ENCODE measurements around the gene MBD5.
A peak's percentile ranks its signal among the peaks of the same experiment; 100 is the strongest.

The MBD5 gene

DNA sequence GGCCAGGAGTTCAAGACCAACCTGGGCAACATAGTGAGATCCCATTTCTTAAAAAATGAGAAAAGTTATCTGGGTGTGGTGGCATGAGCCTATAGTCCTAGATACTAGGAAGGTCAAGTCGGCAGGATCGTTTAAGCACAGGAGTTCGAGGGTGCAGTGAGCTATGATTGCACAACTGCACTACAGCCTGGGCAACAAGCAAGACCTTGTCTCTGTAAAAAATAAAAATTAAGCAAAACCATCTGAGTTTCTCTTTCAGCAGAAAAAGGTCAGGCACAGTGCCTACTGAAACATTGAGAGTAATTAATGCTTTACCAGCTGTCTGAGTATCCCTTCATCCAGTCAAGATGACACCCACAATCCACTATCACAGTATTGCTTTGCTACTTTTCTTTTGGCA lies 258.3 kb downstream of the MBD5 start:
- Histone ChIP-seq H3K4me3 (ENCODE audit: insufficient read depth in 1 of 2, low read depth in 1 of 2, low read length in 2 of 2) (no peak overlapping the region), H3K23ac (ENCODE audit: low read length in 2 of 2) (no peak overlapping the region), H3K4me2 (ENCODE audit: low read length, poor library complexity, severe bottlenecking) (no peak overlapping the region), H3K4me1 (ENCODE audit: control insufficient read depth, insufficient read depth, low read depth, low read length) (peaks cover 4% of the 10 kb centered on the region), H3K27ac (ENCODE audit: low read length, poor library complexity, severe bottlenecking) (no peak overlapping the region), H3K14ac (ENCODE audit: low read length in 2 of 2) (no peak overlapping the region), H3K79me1 (replicated peaks; ENCODE audit: low read length, poor library complexity, severe bottlenecking) (peaks cover 15% of the 10 kb centered on the region), H4K91ac (ENCODE audit: low read length) (no peak overlapping the region), H2BK12ac (ENCODE audit: low read length in 2 of 2) (no peak overlapping the region), H2AFZ (ENCODE audit: low read depth, low read length) (no peak overlapping the region), H2BK120ac (ENCODE audit: low read depth, low read length) (no peak overlapping the region), H3K27me3 (ENCODE audit: control insufficient read depth in 1 of 2, insufficient read depth in 1 of 2, low read length in 2 of 2) (no peaks in the 10 kb centered on the region), H2BK5ac (ENCODE audit: low read depth, low read length, poor library complexity, severe bottlenecking) (no peak overlapping the region), H3K18ac (ENCODE audit: low read depth in 1 of 2, low read length in 2 of 2) (no peak overlapping the region), H3K9me3 (ENCODE audit: control insufficient read depth, low read length) (no peaks in the 10 kb centered on the region), H3K36me3 (ENCODE audit: control insufficient read depth in 1 of 2, insufficient read depth in 2 of 2, low read depth in 1 of 2, low read length in 2 of 2) (no peaks in the 10 kb centered on the region), H4K8ac (ENCODE audit: low read length) (no peak overlapping the region), H3K9ac (ENCODE audit: low read length) (no peak overlapping the region), H2BK15ac (ENCODE audit: low read depth, poor library complexity, severe bottlenecking) (no peak overlapping the region), H2AK5ac (ENCODE audit: low read length, severe bottlenecking) (no peak overlapping the region), H3K4ac (ENCODE audit: low read depth in 1 of 2, low read length in 2 of 2) (no peak overlapping the region)
- no peak for DNase-seq
- 96% methylated on average over 3 of the region's 3 CpGs for WGBS

DNA sequence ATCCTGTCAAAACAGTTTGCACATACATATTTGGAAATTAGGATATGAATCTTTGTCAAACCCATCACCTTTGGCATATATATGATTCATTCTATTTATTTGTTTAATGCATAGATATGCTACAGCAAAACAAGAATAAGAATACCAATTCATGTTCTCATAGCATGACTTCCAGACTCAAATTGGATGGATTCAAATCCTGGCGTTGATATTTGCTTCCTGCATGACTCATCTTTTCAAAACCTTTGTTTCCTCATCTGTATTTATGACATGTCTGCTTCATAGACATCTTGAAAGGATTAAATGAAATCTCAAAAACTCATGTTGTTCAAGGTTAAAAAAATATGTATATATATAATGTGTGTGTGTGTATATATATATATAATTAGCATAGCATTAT lies 261.3 kb downstream of the MBD5 start:
- H3K4me1 ChIP-seq (ENCODE audit: control insufficient read depth, insufficient read depth, low read depth, low read length): peaks cover 4% of the 10 kb centered on the region
- no peak overlapping the region for H3K4me3 ChIP-seq (ENCODE audit: insufficient read depth in 1 of 2, low read depth in 1 of 2, low read length in 2 of 2)
- H2AK5ac ChIP-seq (ENCODE audit: low read length, severe bottlenecking): no peak overlapping the region
- DNase-seq: peak; percentile 9
- no peak overlapping the region for H4K8ac ChIP-seq (ENCODE audit: low read length)
- no peak overlapping the region for H2AFZ ChIP-seq (ENCODE audit: low read depth, low read length)
- no peak overlapping the region for H3K9ac ChIP-seq (ENCODE audit: low read length)
- H4K91ac ChIP-seq (ENCODE audit: low read length): no peak overlapping the region
- H3K9me3 ChIP-seq (ENCODE audit: control insufficient read depth, low read length): no peaks in the 10 kb centered on the region
- no peaks in the 10 kb centered on the region for H3K27me3 ChIP-seq (ENCODE audit: control insufficient read depth in 1 of 2, insufficient read depth in 1 of 2, low read length in 2 of 2)
- no peak overlapping the region for H3K18ac ChIP-seq (ENCODE audit: low read depth in 1 of 2, low read length in 2 of 2)
- no peak overlapping the region for H2BK15ac ChIP-seq (ENCODE audit: low read depth, poor library complexity, severe bottlenecking)
- no peak overlapping the region for H2BK12ac ChIP-seq (ENCODE audit: low read length in 2 of 2)
- H3K4me2 ChIP-seq (ENCODE audit: low read length, poor library complexity, severe bottlenecking): no peak overlapping the region
- no peak overlapping the region for H3K27ac ChIP-seq (ENCODE audit: low read length, poor library complexity, severe bottlenecking)
- H3K36me3 ChIP-seq (ENCODE audit: control insufficient read depth in 1 of 2, insufficient read depth in 2 of 2, low read depth in 1 of 2, low read length in 2 of 2): no peaks in the 10 kb centered on the region
- H3K4ac ChIP-seq (ENCODE audit: low read depth in 1 of 2, low read length in 2 of 2): no peak overlapping the region
- H2BK5ac ChIP-seq (ENCODE audit: low read depth, low read length, poor library complexity, severe bottlenecking): no peak overlapping the region
- H2BK120ac ChIP-seq (ENCODE audit: low read depth, low read length): no peak overlapping the region
- no peak overlapping the region for H3K14ac ChIP-seq (ENCODE audit: low read length in 2 of 2)
- WGBS: 80% methylated on average over 1 of the region's 1 CpG
- peaks cover 12% of the 10 kb centered on the region for H3K79me1 ChIP-seq (replicated peaks; ENCODE audit: low read length, poor library complexity, severe bottlenecking)
- H3K23ac ChIP-seq (ENCODE audit: low read length in 2 of 2): no peak overlapping the region

DNA sequence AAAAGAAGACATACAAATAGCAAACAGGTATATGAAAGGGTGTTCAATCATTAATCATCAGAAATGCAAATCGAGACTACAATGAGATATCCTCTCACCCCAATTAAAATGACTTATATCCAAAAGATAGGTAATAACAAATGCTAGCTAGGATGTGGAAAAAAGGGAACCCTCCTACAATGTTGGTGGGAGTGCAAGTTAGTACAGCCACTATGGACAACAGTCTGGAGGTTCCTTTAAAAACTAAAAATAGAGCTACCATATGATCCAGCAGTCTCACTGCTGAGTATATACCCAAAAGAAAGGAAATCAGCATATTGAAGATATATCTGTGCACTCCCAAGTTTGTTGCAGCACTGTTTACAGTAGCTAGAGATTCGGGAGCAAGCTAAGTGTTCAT lies 271.5 kb downstream of the MBD5 start:
- H3K4me3 ChIP-seq (ENCODE audit: insufficient read depth in 1 of 2, low read depth in 1 of 2, low read length in 2 of 2): no peak overlapping the region
- H2BK5ac ChIP-seq (ENCODE audit: low read depth, low read length, poor library complexity, severe bottlenecking): no peak overlapping the region
- H3K27me3 ChIP-seq (ENCODE audit: control insufficient read depth in 1 of 2, insufficient read depth in 1 of 2, low read length in 2 of 2): no peaks in the 10 kb centered on the region
- DNase-seq: no peak
- H3K9me3 ChIP-seq (ENCODE audit: control insufficient read depth, low read length): peaks cover 3% of the 10 kb centered on the region
- no peak overlapping the region for H3K27ac ChIP-seq (ENCODE audit: low read length, poor library complexity, severe bottlenecking)
- no peak overlapping the region for H2AFZ ChIP-seq (ENCODE audit: low read depth, low read length)
- H2BK15ac ChIP-seq (ENCODE audit: low read depth, poor library complexity, severe bottlenecking): no peak overlapping the region
- no peak overlapping the region for H2BK120ac ChIP-seq (ENCODE audit: low read depth, low read length)
- no peak overlapping the region for H2AK5ac ChIP-seq (ENCODE audit: low read length, severe bottlenecking)
- peaks cover 0 to 4% of the 10 kb centered on the region in 2 experiments for H3K36me3 ChIP-seq (ENCODE audit: control insufficient read depth in 1 of 2, insufficient read depth in 2 of 2, low read depth in 1 of 2, low read length in 2 of 2)
- H3K79me1 ChIP-seq (replicated peaks; ENCODE audit: low read length, poor library complexity, severe bottlenecking): peaks cover 3% of the 10 kb centered on the region
- H3K9ac ChIP-seq (ENCODE audit: low read length): no peak overlapping the region
- no peak overlapping the region for H3K4me2 ChIP-seq (ENCODE audit: low read length, poor library complexity, severe bottlenecking)
- H3K23ac ChIP-seq (ENCODE audit: low read length in 2 of 2): no peak overlapping the region
- H2BK12ac ChIP-seq (ENCODE audit: low read length in 2 of 2): no peak overlapping the region
- no peak overlapping the region for H4K8ac ChIP-seq (ENCODE audit: low read length)
- no peak overlapping the region for H3K4ac ChIP-seq (ENCODE audit: low read depth in 1 of 2, low read length in 2 of 2)
- H4K91ac ChIP-seq (ENCODE audit: low read length): no peak overlapping the region
- no peak overlapping the region for H3K18ac ChIP-seq (ENCODE audit: low read depth in 1 of 2, low read length in 2 of 2)
- WGBS: no CpG with 5 or more reads among the region's 2 CpGs
- no peaks in the 10 kb centered on the region for H3K4me1 ChIP-seq (ENCODE audit: control insufficient read depth, insufficient read depth, low read depth, low read length)
- no peak overlapping the region for H3K14ac ChIP-seq (ENCODE audit: low read length in 2 of 2)

DNA sequence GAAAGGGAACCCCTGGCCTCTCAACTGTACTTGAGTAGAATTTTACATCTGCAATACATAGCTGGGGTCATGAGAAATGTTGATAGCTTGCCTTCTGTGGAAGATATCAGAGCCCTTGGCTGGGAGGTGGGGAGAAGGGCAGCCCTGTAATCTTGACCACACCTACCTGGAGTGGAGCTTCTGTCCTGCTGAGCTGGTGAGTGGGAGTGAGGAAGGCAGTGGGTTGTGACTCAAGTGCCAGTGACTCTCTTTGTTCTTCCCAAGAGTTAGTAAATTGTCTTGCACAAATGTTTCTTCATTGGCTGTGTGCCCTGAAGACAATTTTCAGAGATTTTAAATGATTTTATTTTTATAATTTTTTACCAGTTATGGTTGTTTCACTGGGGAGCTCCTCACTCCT lies 277.3 kb downstream of the MBD5 start:
- Histone ChIP-seq H2BK5ac (ENCODE audit: low read depth, low read length, poor library complexity, severe bottlenecking) (no peak overlapping the region), H4K8ac (ENCODE audit: low read length) (no peak overlapping the region), H3K4me3 (ENCODE audit: insufficient read depth in 1 of 2, low read depth in 1 of 2, low read length in 2 of 2) (no peak overlapping the region), H3K27ac (ENCODE audit: low read length, poor library complexity, severe bottlenecking) (no peak overlapping the region), H2BK120ac (ENCODE audit: low read depth, low read length) (no peak overlapping the region), H2AFZ (ENCODE audit: low read depth, low read length) (no peak overlapping the region), H3K36me3 (ENCODE audit: control insufficient read depth in 1 of 2, insufficient read depth in 2 of 2, low read depth in 1 of 2, low read length in 2 of 2) (no peaks in the 10 kb centered on the region), H3K23ac (ENCODE audit: low read length in 2 of 2) (no peak overlapping the region), H3K14ac (ENCODE audit: low read length in 2 of 2) (no peak overlapping the region), H4K91ac (ENCODE audit: low read length) (no peak overlapping the region), H2AK5ac (ENCODE audit: low read length, severe bottlenecking) (no peak overlapping the region), H3K4me1 (ENCODE audit: control insufficient read depth, insufficient read depth, low read depth, low read length) (peaks cover 2% of the 10 kb centered on the region), H3K4ac (ENCODE audit: low read depth in 1 of 2, low read length in 2 of 2) (no peak overlapping the region), H3K18ac (ENCODE audit: low read depth in 1 of 2, low read length in 2 of 2) (no peak overlapping the region), H3K9me3 (ENCODE audit: control insufficient read depth, low read length) (no peaks in the 10 kb centered on the region), H3K27me3 (ENCODE audit: control insufficient read depth in 1 of 2, insufficient read depth in 1 of 2, low read length in 2 of 2) (no peaks in the 10 kb centered on the region), H2BK15ac (ENCODE audit: low read depth, poor library complexity, severe bottlenecking) (no peak overlapping the region), H3K9ac (ENCODE audit: low read length) (no peak overlapping the region), H2BK12ac (ENCODE audit: low read length in 2 of 2) (no peak overlapping the region), H3K79me1 (replicated peaks; ENCODE audit: low read length, poor library complexity, severe bottlenecking) (peaks cover 7% of the 10 kb centered on the region), H3K4me2 (ENCODE audit: low read length, poor library complexity, severe bottlenecking) (no peak overlapping the region)
- no peak for DNase-seq
